ELR (cell line): Measurements from ENCODE around the gene ADK.
"Not testable (repeated sequence)": the region's sequence is repeated elsewhere in the genome, so short reads cannot be mapped to it uniquely, and the experiment has no call there.

Experiments
- DNase-seq: peaks from one replicate; pipeline ENCODE4 v3.0.0-alpha.2; 2015; ENCODE audit warnings: low read depth

ADK gene

GRCh38 chr10:74353021-74353420, 202.0 kb downstream of the ADK start:
- not testable (repeated sequence) for DNase-seq

- no peak for DNase-seq
Observed at GRCh38 chr10:74361678-74362077, 210.7 kb downstream of the ADK start.

- DNase-seq, result no peak
Observed at GRCh38 chr10:74363727-74364126, 212.7 kb downstream of the ADK start.

GRCh38 chr10:74365109-74365508, 214.1 kb downstream of the ADK start:
- no peak for DNase-seq

GRCh38 chr10:74371696-74372095, 220.7 kb downstream of the ADK start:
- DNase-seq, result peak; percentile 25

GRCh38 chr10:74373059-74373458, 222.0 kb downstream of the ADK start:
- DNase-seq, result peak; percentile 62

- no peak for DNase-seq
Observed at GRCh38 chr10:74377476-74377875, 226.5 kb downstream of the ADK start.

- DNase-seq, result no peak
Observed at GRCh38 chr10:74379474-74379873, 228.5 kb downstream of the ADK start.

- DNase-seq, result no peak
Observed at GRCh38 chr10:74380795-74381194, 229.8 kb downstream of the ADK start.

GRCh38 chr10:74381291-74381853, 230.4 kb downstream of the ADK start:
- no peak for DNase-seq

- DNase-seq, result no peak
Observed at GRCh38 chr10:74382663-74383062, 231.6 kb downstream of the ADK start.

- DNase-seq, result no peak
Observed at GRCh38 chr10:74383642-74384041, 232.6 kb downstream of the ADK start.

GRCh38 chr10:74384615-74385183, 233.7 kb downstream of the ADK start:
- DNase-seq, result no peak

- no peak for DNase-seq
Observed at GRCh38 chr10:74388801-74389200, 237.8 kb downstream of the ADK start.

GRCh38 chr10:74391786-74392185, 240.8 kb downstream of the ADK start:
- DNase-seq, result no peak

- DNase-seq, result peak; percentile 1
Observed at GRCh38 chr10:74394416-74394969, 243.5 kb downstream of the ADK start.

- DNase-seq, result no peak
Observed at GRCh38 chr10:74400186-74400585, 249.2 kb downstream of the ADK start.

GRCh38 chr10:74406006-74406405, 255.0 kb downstream of the ADK start:
- no peak for DNase-seq

- no peak for DNase-seq
Observed at GRCh38 chr10:74415146-74415839, 264.3 kb downstream of the ADK start.

- DNase-seq, result no peak
Observed at GRCh38 chr10:74417397-74417796, 266.4 kb downstream of the ADK start.

GRCh38 chr10:74418285-74418872, 267.4 kb downstream of the ADK start:
- DNase-seq, result no peak

GRCh38 chr10:74419491-74419951, 268.5 kb downstream of the ADK start:
- no peak for DNase-seq

GRCh38 chr10:74419958-74420375, 268.9 kb downstream of the ADK start:
- DNase-seq, result peak; percentile 56
